ENCODE measurements around the gene CFAP119. TPM values are rescaled to one million over a fixed set of nuclear protein-coding genes. Genes with fewer than 3 reads are reported as not detected.

Gene CFAP119
- polyA plus RNA-seq, 1 donor (not counting 4 experiments of a cell fraction or from before 2014, with no cell fraction given), result 3.0 TPM

DNA sequence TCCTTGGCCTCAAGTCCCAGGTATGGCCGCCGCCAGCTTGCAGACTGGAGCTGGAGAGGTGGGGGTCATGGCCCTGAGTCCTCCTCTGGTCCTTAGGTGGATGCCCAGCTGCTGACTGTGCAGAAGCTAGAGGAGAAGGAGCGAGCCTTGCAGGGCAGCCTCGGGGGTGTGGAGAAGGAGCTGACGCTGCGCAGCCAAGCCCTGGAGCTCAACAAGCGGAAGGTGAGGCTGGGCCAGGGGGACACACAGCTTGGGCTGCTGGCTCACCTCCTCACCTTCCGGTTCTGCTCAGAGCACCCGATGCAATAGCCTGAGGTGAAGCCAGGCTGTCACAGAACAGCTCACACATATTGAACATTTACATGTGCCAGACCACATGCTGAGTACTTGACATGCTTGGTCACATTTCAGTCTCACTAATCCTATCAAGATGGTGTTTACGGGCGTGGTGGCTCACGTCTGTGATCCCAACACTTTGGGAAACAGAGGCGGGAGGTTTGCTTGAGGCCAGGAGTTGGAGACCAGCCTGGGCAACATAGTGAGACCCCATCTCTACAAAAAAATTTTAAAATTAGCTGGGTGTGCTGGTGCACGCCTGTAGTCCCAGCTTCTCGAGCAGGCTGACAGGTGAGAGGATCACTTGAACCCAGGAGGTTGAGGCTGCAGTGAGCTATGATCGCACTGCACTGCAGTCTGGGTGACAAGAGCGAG is 7.7 kb upstream of the CFAP119 start:
- FAIRE-seq, result no peak
- H3K36me3 ChIP-seq (ENCODE audit: control insufficient read depth in 2 of 2, extremely low read depth in 1 of 2, insufficient read depth in 2 of 2, low read length in 2 of 2), result peaks cover 53 to 58% of the 10 kb centered on the region in 2 experiments
- H3K4me1 ChIP-seq (ENCODE audit: control insufficient read depth, extremely low read depth, insufficient read depth, low read length), result no peaks in the 10 kb centered on the region
- no peaks in the 10 kb centered on the region for H3K27me3 ChIP-seq (ENCODE audit: control insufficient read depth, extremely low read depth, insufficient read depth, low read length)
- no peak overlapping the region for H3K27ac ChIP-seq (ENCODE audit: control insufficient read depth, insufficient read depth, low read length)
- H3K9ac ChIP-seq (ENCODE audit: control insufficient read depth, extremely low read depth, insufficient read depth, low read length), result no peak overlapping the region
- no peaks in the 10 kb centered on the region for H3K9me1 ChIP-seq (ENCODE audit: control insufficient read depth, extremely low read depth, insufficient read depth, low read length)
- H4K20me1 ChIP-seq (ENCODE audit: control insufficient read depth, extremely low read depth, insufficient read depth, low read length), result no peaks in the 10 kb centered on the region
- no peak for DNase-seq (ENCODE audit: low read depth, low spot score)
- no peak overlapping the region for H2AFZ ChIP-seq (ENCODE audit: control insufficient read depth, low read length)
- no peak overlapping the region for H3K4me3 ChIP-seq (ENCODE audit: control insufficient read depth in 2 of 3, extremely low read depth in 1 of 3, insufficient read depth in 2 of 3, low read depth in 1 of 3, low read length in 3 of 3)
- H3K79me2 ChIP-seq (ENCODE audit: control insufficient read depth, insufficient read depth, low read length), result peaks cover 2% of the 10 kb centered on the region
- TF ChIP-seq, protein P1, sequence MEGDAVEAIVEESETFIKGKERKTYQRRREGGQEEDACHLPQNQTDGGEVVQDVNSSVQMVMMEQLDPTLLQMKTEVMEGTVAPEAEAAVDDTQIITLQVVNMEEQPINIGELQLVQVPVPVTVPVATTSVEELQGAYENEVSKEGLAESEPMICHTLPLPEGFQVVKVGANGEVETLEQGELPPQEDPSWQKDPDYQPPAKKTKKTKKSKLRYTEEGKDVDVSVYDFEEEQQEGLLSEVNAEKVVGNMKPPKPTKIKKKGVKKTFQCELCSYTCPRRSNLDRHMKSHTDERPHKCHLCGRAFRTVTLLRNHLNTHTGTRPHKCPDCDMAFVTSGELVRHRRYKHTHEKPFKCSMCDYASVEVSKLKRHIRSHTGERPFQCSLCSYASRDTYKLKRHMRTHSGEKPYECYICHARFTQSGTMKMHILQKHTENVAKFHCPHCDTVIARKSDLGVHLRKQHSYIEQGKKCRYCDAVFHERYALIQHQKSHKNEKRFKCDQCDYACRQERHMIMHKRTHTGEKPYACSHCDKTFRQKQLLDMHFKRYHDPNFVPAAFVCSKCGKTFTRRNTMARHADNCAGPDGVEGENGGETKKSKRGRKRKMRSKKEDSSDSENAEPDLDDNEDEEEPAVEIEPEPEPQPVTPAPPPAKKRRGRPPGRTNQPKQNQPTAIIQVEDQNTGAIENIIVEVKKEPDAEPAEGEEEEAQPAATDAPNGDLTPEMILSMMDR (optimal IDR thresholded peaks at IDR 0.05 in 1 of 3, IDR thresholded peaks at IDR 0.05 in 1 of 3, conservative IDR thresholded peaks at IDR 0.05 in 1 of 3; ENCODE audit: extremely low read depth in 1 of 3, insufficient read depth in 2 of 3, low read length in 3 of 3), result no peak
- TF ChIP-seq EZH2 (IDR thresholded peaks at IDR 0.05; ENCODE audit: low read length), result no peak
- dilution Hi-C loops (cut with MboI; ENCODE audit: extremely low pct_ligation_motif_present, low sequenced_read_pairs), result no loop called here
- no peaks in the 10 kb centered on the region for H3K9me3 ChIP-seq (ENCODE audit: control insufficient read depth, low read depth, low read length)
- H3K4me2 ChIP-seq (ENCODE audit: control insufficient read depth, extremely low read depth, insufficient read depth, low read depth, low read length), result no peak overlapping the region

DNA sequence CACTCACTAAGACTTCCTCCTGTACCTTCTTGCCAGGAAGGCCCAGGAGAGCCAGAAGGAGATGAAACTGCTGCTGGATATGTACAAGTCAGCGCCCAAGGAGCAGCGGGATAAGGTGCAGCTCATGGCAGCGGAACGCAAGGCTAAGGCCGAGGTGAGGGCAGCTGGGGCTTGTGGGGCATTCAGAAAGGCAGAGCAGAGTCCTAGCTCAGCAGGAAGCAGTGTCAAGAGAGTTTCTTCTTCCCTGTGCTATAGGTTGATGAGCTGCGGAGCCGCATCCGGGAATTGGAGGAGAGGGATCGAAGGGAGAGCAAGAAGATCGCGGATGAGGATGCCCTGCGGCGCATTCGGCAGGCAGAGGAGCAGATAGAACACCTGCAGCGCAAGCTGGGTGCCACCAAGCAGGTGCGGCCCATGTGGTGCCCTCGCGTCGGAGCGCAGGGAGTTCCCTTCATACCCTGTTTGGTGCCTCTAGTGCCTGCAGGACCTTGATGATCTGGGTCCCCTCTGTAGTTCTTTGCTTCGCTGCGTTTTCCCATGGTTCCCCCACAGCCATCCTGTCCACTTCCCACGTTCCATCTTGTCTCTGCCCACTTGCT is 6.8 kb upstream of the CFAP119 start:
- Histone ChIP-seq H3K36me3 (ENCODE audit: control insufficient read depth in 2 of 2, extremely low read depth in 1 of 2, insufficient read depth in 2 of 2, low read length in 2 of 2) (peaks cover 59 to 61% of the 10 kb centered on the region in 2 experiments), H3K4me1 (ENCODE audit: control insufficient read depth, extremely low read depth, insufficient read depth, low read length) (no peaks in the 10 kb centered on the region), H3K9me3 (ENCODE audit: control insufficient read depth, low read depth, low read length) (no peaks in the 10 kb centered on the region), H3K27ac (ENCODE audit: control insufficient read depth, insufficient read depth, low read length) (no peak overlapping the region), H3K4me3 (ENCODE audit: control insufficient read depth in 2 of 3, extremely low read depth in 1 of 3, insufficient read depth in 2 of 3, low read depth in 1 of 3, low read length in 3 of 3) (no peak overlapping the region), H4K20me1 (ENCODE audit: control insufficient read depth, extremely low read depth, insufficient read depth, low read length) (no peaks in the 10 kb centered on the region), H2AFZ (ENCODE audit: control insufficient read depth, low read length) (no peak overlapping the region), H3K9me1 (ENCODE audit: control insufficient read depth, extremely low read depth, insufficient read depth, low read length) (no peaks in the 10 kb centered on the region), H3K79me2 (ENCODE audit: control insufficient read depth, insufficient read depth, low read length) (peaks cover 11% of the 10 kb centered on the region), H3K27me3 (ENCODE audit: control insufficient read depth, extremely low read depth, insufficient read depth, low read length) (no peaks in the 10 kb centered on the region), H3K4me2 (ENCODE audit: control insufficient read depth, extremely low read depth, insufficient read depth, low read depth, low read length) (no peak overlapping the region), H3K9ac (ENCODE audit: control insufficient read depth, extremely low read depth, insufficient read depth, low read length) (no peak overlapping the region)
- DNase-seq (ENCODE audit: low read depth, low spot score) (no peak), FAIRE-seq (no peak)
- dilution Hi-C loops (cut with MboI; ENCODE audit: extremely low pct_ligation_motif_present, low sequenced_read_pairs), result no loop called here
- TF ChIP-seq, protein P1 (optimal IDR thresholded peaks at IDR 0.05 in 1 of 3, IDR thresholded peaks at IDR 0.05 in 1 of 3, conservative IDR thresholded peaks at IDR 0.05 in 1 of 3; ENCODE audit: extremely low read depth in 1 of 3, insufficient read depth in 2 of 3, low read length in 3 of 3), result no peak
- no peak for TF ChIP-seq EZH2 (IDR thresholded peaks at IDR 0.05; ENCODE audit: low read length)
